ENCODE measurements around the gene CYP4F8. TPM values are rescaled to one million over a fixed set of nuclear protein-coding genes. Genes with fewer than 3 reads are reported as not detected.

The CYP4F8 gene
- not detected for total RNA-seq
- under 1 TPM; 0.08 to 0.09 TPM for polyA plus RNA-seq (ENCODE audit: insufficient read length in 2 of 2)
- long read RNA-seq, donor 1 = 0 reads
- long read RNA-seq, donor 2 = 0 reads
- long read RNA-seq, donor 3 = 0 reads
- long read RNA-seq, donor 4 = 0 reads

- no peaks in the 10 kb centered on the region for H3K9me3 ChIP-seq (ENCODE audit: control insufficient read depth, insufficient read depth, low read length)
These were observed at the start of gene CYP4F8 for GRCh38 chr19:15614507-15615379. Gene CYP4F8, plus strand, starts transcription at chr19:15615218. Its CDS starts 399 bp downstream, at chr19:15615617.

GRCh38 chr19:15570420-15570819, 44.6 kb upstream of the CYP4F8 start:
- Histone ChIP-seq H3K36me3 (ENCODE audit: control insufficient read depth, insufficient read depth, low read length) (no peaks in the 10 kb centered on the region), H3K27ac (ENCODE audit: low read depth, low read length) (no peak overlapping the region), H3K4me3 (ENCODE audit: low read depth, low read length) (no peak overlapping the region), H3K27me3 (ENCODE audit: control insufficient read depth, insufficient read depth, low read length) (peaks cover 8% of the 10 kb centered on the region), H3K4me1 (ENCODE audit: control insufficient read depth, insufficient read depth, low read length) (no peaks in the 10 kb centered on the region), H3K9me3 (ENCODE audit: control insufficient read depth, insufficient read depth, low read length) (no peaks in the 10 kb centered on the region)
- DNase-seq (ENCODE audit: low read depth in 4 of 6, low spot score in 6 of 6) = no peak
- 76% methylated on average over 3 of the region's 3 CpGs for WGBS (ENCODE audit: insufficient coverage)

More at GRCh38 chr19:15614507-15615379, at the start of gene CYP4F8:
- DNase-seq (ENCODE audit: low read depth in 4 of 6, low spot score in 6 of 6) = no peak
- no peak within 1 kb of the TSS for H3K4me3 ChIP-seq (ENCODE audit: low read depth, low read length)
- 54% methylated on average over 8 of the region's 8 CpGs for WGBS (ENCODE audit: insufficient coverage)
- H3K36me3 ChIP-seq (ENCODE audit: control insufficient read depth, insufficient read depth, low read length) = no peaks in the 10 kb centered on the region
- H3K27me3 ChIP-seq (ENCODE audit: control insufficient read depth, insufficient read depth, low read length) = peaks cover 2% of the 10 kb centered on the region
- no peaks in the 10 kb centered on the region for H3K4me1 ChIP-seq (ENCODE audit: control insufficient read depth, insufficient read depth, low read length)
- no peak within 1 kb of the TSS for H3K27ac ChIP-seq (ENCODE audit: low read depth, low read length)

- Histone ChIP-seq H3K27me3 (ENCODE audit: control insufficient read depth, insufficient read depth, low read length) (peaks cover 7% of the 10 kb centered on the region), H3K4me1 (ENCODE audit: control insufficient read depth, insufficient read depth, low read length) (no peaks in the 10 kb centered on the region), H3K27ac (ENCODE audit: low read depth, low read length) (no peak overlapping the region), H3K36me3 (ENCODE audit: control insufficient read depth, insufficient read depth, low read length) (no peaks in the 10 kb centered on the region), H3K4me3 (ENCODE audit: low read depth, low read length) (no peak overlapping the region), H3K9me3 (ENCODE audit: control insufficient read depth, insufficient read depth, low read length) (no peaks in the 10 kb centered on the region)
- no peak for DNase-seq (ENCODE audit: low read depth in 4 of 6, low spot score in 6 of 6)
- 47% methylated on average over 6 of the region's 6 CpGs for WGBS (ENCODE audit: insufficient coverage)
These were observed 39.6 kb upstream of the CYP4F8 start for GRCh38 chr19:15575406-15575805.

GRCh38 chr19:15576526-15577156, 38.4 kb upstream of the CYP4F8 start:
- H3K4me1 ChIP-seq (ENCODE audit: control insufficient read depth, insufficient read depth, low read length) = no peaks in the 10 kb centered on the region
- H3K4me3 ChIP-seq (ENCODE audit: low read depth, low read length) = no peak overlapping the region
- no peak overlapping the region for H3K27ac ChIP-seq (ENCODE audit: low read depth, low read length)
- peaks cover 9% of the 10 kb centered on the region for H3K27me3 ChIP-seq (ENCODE audit: control insufficient read depth, insufficient read depth, low read length)
- H3K9me3 ChIP-seq (ENCODE audit: control insufficient read depth, insufficient read depth, low read length) = no peaks in the 10 kb centered on the region
- WGBS (ENCODE audit: insufficient coverage) = 82% methylated on average over 12 of the region's 12 CpGs
- no peaks in the 10 kb centered on the region for H3K36me3 ChIP-seq (ENCODE audit: control insufficient read depth, insufficient read depth, low read length)
- no peak for DNase-seq (ENCODE audit: low read depth in 4 of 6, low spot score in 6 of 6)

DNA sequence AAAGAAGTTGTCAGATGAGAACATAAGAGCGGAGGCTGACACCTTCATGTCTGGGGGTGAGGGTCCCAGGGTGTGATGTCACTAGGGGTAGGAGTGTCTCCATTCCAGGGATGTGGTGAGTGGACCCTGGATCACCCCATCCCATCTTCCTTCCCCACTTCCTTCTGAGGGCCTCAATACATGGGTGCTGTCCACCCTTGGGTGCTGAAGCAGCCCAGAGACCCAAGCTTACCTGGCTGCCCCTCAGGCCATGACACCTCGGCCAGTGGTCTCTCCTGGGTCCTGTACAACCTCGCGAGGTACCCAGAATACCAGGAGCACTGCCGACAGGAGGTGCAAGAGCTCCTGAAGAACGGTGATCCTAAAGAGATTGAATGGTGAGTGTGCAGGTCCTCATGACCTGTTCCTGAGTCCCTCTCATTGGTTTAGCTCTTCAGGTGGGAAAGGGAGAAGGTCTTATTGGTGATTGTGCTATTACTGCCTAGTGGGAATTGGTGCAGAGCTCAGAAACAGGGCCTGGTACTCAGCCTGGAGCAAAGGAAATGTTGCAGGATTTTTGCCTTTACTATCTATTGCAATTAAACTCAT, 37.7 kb upstream of the CYP4F8 start:
- Histone ChIP-seq H3K27me3 (ENCODE audit: control insufficient read depth, insufficient read depth, low read length) (peaks cover 13% of the 10 kb centered on the region), H3K36me3 (ENCODE audit: control insufficient read depth, insufficient read depth, low read length) (no peaks in the 10 kb centered on the region), H3K9me3 (ENCODE audit: control insufficient read depth, insufficient read depth, low read length) (no peaks in the 10 kb centered on the region), H3K27ac (ENCODE audit: low read depth, low read length) (no peak overlapping the region), H3K4me3 (ENCODE audit: low read depth, low read length) (no peak overlapping the region), H3K4me1 (ENCODE audit: control insufficient read depth, insufficient read depth, low read length) (no peaks in the 10 kb centered on the region)
- WGBS (ENCODE audit: insufficient coverage) = 69% methylated on average over 5 of the region's 6 CpGs
- DNase-seq (ENCODE audit: low read depth in 4 of 6, low spot score in 6 of 6) = no peak

DNA sequence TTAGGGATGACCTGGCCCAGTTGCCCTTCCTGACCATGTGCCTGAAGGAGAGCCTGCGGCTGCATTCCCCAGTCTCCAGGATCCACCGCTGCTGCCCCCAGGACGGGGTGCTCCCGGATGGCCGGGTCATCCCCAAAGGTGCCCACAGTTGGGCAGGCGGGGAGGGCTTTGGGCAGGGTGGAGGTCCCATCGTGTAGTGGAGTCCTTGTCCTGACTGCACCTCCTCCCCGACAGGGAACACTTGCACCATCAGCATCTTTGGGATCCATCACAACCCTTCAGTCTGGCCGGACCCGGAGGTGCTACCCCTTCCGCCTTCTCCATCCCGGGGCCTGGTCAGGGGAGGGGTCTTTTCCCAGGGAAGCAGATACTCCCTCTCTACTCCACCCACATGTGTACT, 31.7 kb upstream of the CYP4F8 start:
- no peaks in the 10 kb centered on the region for H3K36me3 ChIP-seq (ENCODE audit: control insufficient read depth, insufficient read depth, low read length)
- no peak overlapping the region for H3K27ac ChIP-seq (ENCODE audit: low read depth, low read length)
- H3K4me1 ChIP-seq (ENCODE audit: control insufficient read depth, insufficient read depth, low read length) = peaks cover 8% of the 10 kb centered on the region
- peaks cover 15% of the 10 kb centered on the region for H3K27me3 ChIP-seq (ENCODE audit: control insufficient read depth, insufficient read depth, low read length)
- H3K9me3 ChIP-seq (ENCODE audit: control insufficient read depth, insufficient read depth, low read length) = no peaks in the 10 kb centered on the region
- 86% methylated on average over 6 of the region's 12 CpGs for WGBS (ENCODE audit: insufficient coverage)
- no peak for DNase-seq (ENCODE audit: low read depth in 4 of 6, low spot score in 6 of 6)
- H3K4me3 ChIP-seq (ENCODE audit: low read depth, low read length) = no peak overlapping the region

DNA sequence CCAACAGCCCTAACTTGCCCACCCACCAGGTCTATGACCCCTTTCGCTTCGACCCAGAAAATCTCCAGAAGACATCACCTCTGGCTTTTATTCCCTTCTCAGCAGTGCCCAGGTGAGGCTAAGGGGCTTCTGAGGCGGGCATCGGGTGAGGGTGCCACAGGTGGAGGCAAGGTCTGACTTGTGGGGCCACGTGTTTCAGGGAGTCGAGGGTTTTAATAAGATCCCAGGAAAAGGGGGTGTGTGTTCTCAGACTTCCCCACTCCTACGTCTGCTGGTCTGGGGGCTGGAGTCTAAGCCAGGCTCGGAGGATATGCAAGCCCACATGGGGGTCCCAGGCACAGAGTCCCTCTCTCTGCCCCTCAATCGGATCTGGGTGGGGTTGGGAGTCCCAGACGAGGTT, 30.9 kb upstream of the CYP4F8 start:
- no peak overlapping the region for H3K4me3 ChIP-seq (ENCODE audit: low read depth, low read length)
- 0% methylated on average over 2 of the region's 10 CpGs for WGBS (ENCODE audit: insufficient coverage)
- H3K9me3 ChIP-seq (ENCODE audit: control insufficient read depth, insufficient read depth, low read length) = no peaks in the 10 kb centered on the region
- peaks cover 15% of the 10 kb centered on the region for H3K27me3 ChIP-seq (ENCODE audit: control insufficient read depth, insufficient read depth, low read length)
- no peak overlapping the region for H3K27ac ChIP-seq (ENCODE audit: low read depth, low read length)
- H3K36me3 ChIP-seq (ENCODE audit: control insufficient read depth, insufficient read depth, low read length) = no peaks in the 10 kb centered on the region
- H3K4me1 ChIP-seq (ENCODE audit: control insufficient read depth, insufficient read depth, low read length) = peaks cover 8% of the 10 kb centered on the region
- DNase-seq (ENCODE audit: low read depth in 4 of 6, low spot score in 6 of 6) = no peak

GRCh38 chr19:15584541-15585115, 30.4 kb upstream of the CYP4F8 start:
- Histone ChIP-seq H3K27ac (ENCODE audit: low read depth, low read length) (no peak overlapping the region), H3K9me3 (ENCODE audit: control insufficient read depth, insufficient read depth, low read length) (no peaks in the 10 kb centered on the region), H3K4me3 (ENCODE audit: low read depth, low read length) (no peak overlapping the region), H3K36me3 (ENCODE audit: control insufficient read depth, insufficient read depth, low read length) (no peaks in the 10 kb centered on the region), H3K27me3 (ENCODE audit: control insufficient read depth, insufficient read depth, low read length) (peaks cover 15% of the 10 kb centered on the region), H3K4me1 (ENCODE audit: control insufficient read depth, insufficient read depth, low read length) (peaks cover 8% of the 10 kb centered on the region)
- WGBS (ENCODE audit: insufficient coverage) = 2% methylated on average over 31 of the region's 35 CpGs
- DNase-seq (ENCODE audit: low read depth in 4 of 6, low spot score in 6 of 6) = peak; percentile 24 to 91 (median 56)

GRCh38 chr19:15587663-15588062, 27.4 kb upstream of the CYP4F8 start:
- Histone ChIP-seq H3K4me3 (ENCODE audit: low read depth, low read length) (no peak overlapping the region), H3K36me3 (ENCODE audit: control insufficient read depth, insufficient read depth, low read length) (no peaks in the 10 kb centered on the region), H3K4me1 (ENCODE audit: control insufficient read depth, insufficient read depth, low read length) (peaks cover 8% of the 10 kb centered on the region), H3K9me3 (ENCODE audit: control insufficient read depth, insufficient read depth, low read length) (no peaks in the 10 kb centered on the region), H3K27me3 (ENCODE audit: control insufficient read depth, insufficient read depth, low read length) (peaks cover 10% of the 10 kb centered on the region), H3K27ac (ENCODE audit: low read depth, low read length) (no peak overlapping the region)
- no peak for DNase-seq (ENCODE audit: low read depth in 4 of 6, low spot score in 6 of 6)
- WGBS (ENCODE audit: insufficient coverage) = 92% methylated on average over 4 of the region's 9 CpGs
